Activated CD4-positive, alpha-beta T cell treated with anti-CD3 and anti-CD28 coated beads, Interleukin-2, amount 10 ng/mL, durations not matched to agents 7 days and 5 days (primary cell): ENCODE results near the gene PHLPP1. TPM values are rescaled to one million over a fixed set of nuclear protein-coding genes. Genes with fewer than 3 reads are reported as not detected.

Experiments
- CTCF ChIA-PET: fragments of 350-600 bp; sonication (Branson Sonifier 250); formaldehyde crosslinking; loops from one replicate; lab custom pipeline; 2021; ENCODE audit warnings: antibody characterized with exemption; lab: Charles Lee
- POLR2A ChIA-PET: fragments of 350-600 bp; sonication (Branson Sonifier 250); formaldehyde crosslinking; loops from one replicate; lab custom pipeline; 2021; ENCODE audit warnings: antibody characterized with exemption; lab: Charles Lee
- DNase-seq: peaks from one replicate; pipeline ENCODE4 v3.0.0-alpha.2; 2020
- H3K27ac Mint-ChIP-seq: one replicate; pipeline ENCODE4 v1.8.0; 2021; ENCODE audit warnings: mild to moderate bottlenecking, moderate library complexity, mixed read lengths
- H3K27me3 Mint-ChIP-seq: one replicate; pipeline ENCODE4 v1.8.0; 2021; ENCODE audit warnings: mixed read lengths
- H3K36me3 Mint-ChIP-seq: one replicate; pipeline ENCODE4 v1.8.0; 2021; ENCODE audit warnings: low read depth, mixed read lengths
- H3K4me1 Mint-ChIP-seq: one replicate; pipeline ENCODE4 v1.8.0; 2021; ENCODE audit warnings: mixed read lengths
- H3K4me3 Mint-ChIP-seq: one replicate; pipeline ENCODE4 v1.8.0; 2021; ENCODE audit warnings: mild to moderate bottlenecking, moderate library complexity, mixed read lengths
- H3K9me3 Mint-ChIP-seq: one replicate; pipeline ENCODE4 v1.8.0; 2021; ENCODE audit warnings: mixed read lengths
- total RNA-seq, 2 experiments: library from RNA; stranded (reverse); gene quantifications; one replicate each; pipeline ENCODE4 v1.2.3, GENCODE V29; 2021

Gene PHLPP1
- total RNA-seq, 2 experiments from 2014 or later: 2.7 to 3.8 TPM

GRCh38 chr18:62720766-62721613, 5.6 kb downstream of the PHLPP1 start:
- no peaks in the 10 kb centered on the region for H3K36me3 Mint-ChIP-seq
- H3K27ac Mint-ChIP-seq: no peak overlapping the region
- no peak for DNase-seq
- H3K27me3 Mint-ChIP-seq: peaks cover 25% of the 10 kb centered on the region
- peaks cover 19% of the 10 kb centered on the region for H3K4me1 Mint-ChIP-seq
- no peak overlapping the region for H3K4me3 Mint-ChIP-seq
- CTCF ChIA-PET: no interaction called here
- no peaks in the 10 kb centered on the region for H3K9me3 Mint-ChIP-seq
- POLR2A ChIA-PET: no interaction called here

DNA sequence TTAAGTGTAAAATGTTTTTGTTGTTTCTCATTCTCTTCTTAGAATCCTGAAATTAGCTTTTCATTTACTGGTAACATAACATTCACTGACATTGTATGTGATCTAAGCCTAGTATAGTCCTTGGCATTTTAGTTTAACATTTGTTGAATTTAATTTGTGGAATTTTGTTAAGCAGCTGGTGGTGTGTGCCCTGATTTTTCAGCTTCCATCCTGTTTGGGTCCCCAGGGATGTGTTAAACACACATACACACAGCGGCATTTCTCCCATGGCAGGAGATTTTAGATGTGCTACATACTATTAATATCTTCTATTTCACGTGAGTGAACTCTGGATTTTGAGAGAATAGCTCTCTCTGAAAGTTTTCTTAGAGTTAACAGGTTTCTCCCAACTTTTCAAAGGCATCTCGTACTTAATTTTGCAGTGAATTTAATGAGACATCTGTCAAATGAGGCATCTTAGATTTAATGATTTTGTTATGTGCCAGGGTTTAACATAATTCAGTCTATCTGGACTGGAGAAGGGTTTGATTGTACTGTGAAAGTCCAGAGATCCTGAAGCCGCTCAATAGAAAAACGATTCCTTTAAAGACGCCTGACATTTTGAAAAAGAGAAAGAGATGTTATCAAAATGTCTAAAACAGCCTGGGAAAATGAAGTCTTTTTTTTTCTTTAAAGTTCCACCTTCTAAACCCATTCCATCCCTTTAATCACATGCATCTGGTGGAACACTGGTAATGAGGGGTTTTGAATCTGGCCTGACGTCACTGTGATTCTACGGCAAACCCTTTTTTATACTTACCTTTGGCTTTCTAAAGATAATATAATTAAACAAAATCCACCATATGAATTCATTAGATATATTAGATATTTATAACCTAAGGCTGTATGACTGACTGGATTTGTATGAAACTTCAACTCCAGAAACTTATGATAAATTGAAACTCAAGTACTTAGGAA, 6.8 kb downstream of the PHLPP1 start:
- Mint-ChIP-seq H3K4me1 (peaks cover 18% of the 10 kb centered on the region), H3K27me3 (peaks cover 23% of the 10 kb centered on the region), H3K9me3 (no peaks in the 10 kb centered on the region), H3K36me3 (no peaks in the 10 kb centered on the region), H3K4me3 (no peak overlapping the region), H3K27ac (no peak overlapping the region)
- DNase-seq: no peak
- ChIA-PET POLR2A (no interaction called here), CTCF (no interaction called here)

- H3K4me1 Mint-ChIP-seq: peaks cover 6% of the 10 kb centered on the region
- H3K4me3 Mint-ChIP-seq: no peak overlapping the region
- no peaks in the 10 kb centered on the region for H3K9me3 Mint-ChIP-seq
- POLR2A ChIA-PET: no interaction called here
- H3K36me3 Mint-ChIP-seq: no peaks in the 10 kb centered on the region
- H3K27me3 Mint-ChIP-seq: peaks cover 12% of the 10 kb centered on the region
- no peak for DNase-seq
- CTCF ChIA-PET: interaction anchor here (0.7 kb wide), 1 partner anchor 724 kb away, joined by 3 read pairs; no protein-coding TSS in a partner anchor
- no peak overlapping the region for H3K27ac Mint-ChIP-seq
Observed at GRCh38 chr18:62723666-62724281, 8.4 kb downstream of the PHLPP1 start.

GRCh38 chr18:62725896-62726295, 10.6 kb downstream of the PHLPP1 start:
- Mint-ChIP-seq H3K4me3 (no peak overlapping the region), H3K36me3 (no peaks in the 10 kb centered on the region)

DNA sequence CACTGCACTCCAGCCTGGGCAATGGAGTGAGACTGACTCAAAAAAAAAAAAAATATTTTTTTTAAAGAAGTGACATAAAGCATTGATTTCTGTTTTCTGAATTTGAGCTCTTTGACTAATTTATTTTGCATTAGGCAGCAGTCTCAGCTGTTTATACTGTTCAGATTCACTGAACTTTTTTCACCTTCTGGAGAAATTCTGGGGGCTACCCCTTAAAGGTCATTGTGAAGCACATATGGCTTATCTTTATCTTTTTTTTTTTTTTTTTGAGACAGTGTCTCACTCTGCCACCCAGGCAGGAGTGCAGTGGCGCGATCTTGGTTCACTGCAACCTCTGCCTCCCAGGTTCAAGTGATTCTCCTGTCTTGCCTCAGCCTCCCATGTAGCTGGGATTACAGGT, 12.9 kb downstream of the PHLPP1 start:
- CTCF ChIA-PET: interaction anchor here (0.6 to 1.2 kb wide), 4 partner anchors 8 to 230 kb away, joined by 3 read pairs; no protein-coding TSS in a partner anchor
- POLR2A ChIA-PET: no interaction called here
- no peak overlapping the region for H3K4me3 Mint-ChIP-seq
- peaks cover 1% of the 10 kb centered on the region for H3K27me3 Mint-ChIP-seq
- no peaks in the 10 kb centered on the region for H3K9me3 Mint-ChIP-seq
- H3K4me1 Mint-ChIP-seq: no peaks in the 10 kb centered on the region
- H3K27ac Mint-ChIP-seq: no peak overlapping the region
- DNase-seq: no peak
- no peaks in the 10 kb centered on the region for H3K36me3 Mint-ChIP-seq

More at GRCh38 chr18:62725896-62726295, 10.6 kb downstream of the PHLPP1 start:
- POLR2A ChIA-PET: no interaction called here
- Mint-ChIP-seq H3K9me3 (no peaks in the 10 kb centered on the region), H3K4me1 (no peaks in the 10 kb centered on the region), H3K27ac (no peak overlapping the region), H3K27me3 (peaks cover 3% of the 10 kb centered on the region)
- DNase-seq: no peak
- CTCF ChIA-PET: interaction anchor here (0.9 to 1.7 kb wide), 3 partner anchors 13 to 230 kb away, joined by 3 to 5 read pairs (median 3); no protein-coding TSS in a partner anchor

- H3K9me3 Mint-ChIP-seq: no peaks in the 10 kb centered on the region
- H3K36me3 Mint-ChIP-seq: no peaks in the 10 kb centered on the region
- H3K27ac Mint-ChIP-seq: no peak overlapping the region
- POLR2A ChIA-PET: no interaction called here
- CTCF ChIA-PET: no interaction called here
- no peak for DNase-seq
- no peaks in the 10 kb centered on the region for H3K4me1 Mint-ChIP-seq
- no peak overlapping the region for H3K4me3 Mint-ChIP-seq
- peaks cover 1% of the 10 kb centered on the region for H3K27me3 Mint-ChIP-seq
Observed at GRCh38 chr18:62729487-62730386, 14.4 kb downstream of the PHLPP1 start.

DNA sequence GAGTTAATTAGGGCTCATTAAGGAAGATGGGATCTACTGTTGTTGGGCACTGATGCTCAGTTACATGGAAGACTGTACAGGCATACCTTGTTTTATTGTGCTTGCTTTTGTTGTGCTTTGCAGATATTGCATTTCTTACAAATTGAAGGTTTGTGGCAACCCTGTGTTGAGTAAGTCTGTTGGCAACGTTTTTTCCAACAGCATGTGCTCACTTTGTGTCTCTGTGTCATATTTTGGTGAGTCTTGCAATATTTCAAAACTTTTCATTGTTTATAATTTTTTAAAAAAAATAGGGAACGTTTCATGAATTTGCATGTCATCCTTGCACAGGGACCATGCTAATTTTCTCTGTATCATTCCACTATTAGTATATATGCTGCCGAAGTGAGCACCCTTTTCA, 15.6 kb downstream of the PHLPP1 start:
- POLR2A ChIA-PET: interaction anchor here (0.6 kb wide), 1 partner anchor 13 kb away, joined by 3 read pairs; no protein-coding TSS in a partner anchor
- no peaks in the 10 kb centered on the region for H3K9me3 Mint-ChIP-seq

DNA sequence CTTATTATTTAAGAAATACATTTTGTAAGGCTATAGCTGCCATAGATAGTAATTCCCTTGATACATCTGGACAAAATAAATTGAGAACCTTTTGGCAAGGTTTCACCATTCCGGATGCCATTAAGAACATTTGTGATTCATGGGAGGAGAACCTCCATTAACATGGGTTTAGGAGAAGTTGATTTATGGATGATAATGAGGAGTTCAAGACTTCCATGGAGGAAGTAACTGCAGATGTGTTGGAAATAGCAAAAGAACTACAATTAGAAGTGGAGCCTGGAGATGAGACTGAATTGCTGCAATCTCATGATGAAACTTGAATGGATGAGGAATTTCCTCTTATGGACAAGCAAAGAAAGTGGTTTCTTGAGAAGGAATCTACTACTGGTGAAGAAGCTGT, 17.3 kb downstream of the PHLPP1 start:
- no peaks in the 10 kb centered on the region for H3K36me3 Mint-ChIP-seq
- H3K9me3 Mint-ChIP-seq: no peaks in the 10 kb centered on the region
- ChIA-PET POLR2A (no interaction called here), CTCF (interaction anchor here (1.1 kb wide), 1 partner anchor 16 kb away, joined by 3 read pairs; no protein-coding TSS in a partner anchor)
- no peak overlapping the region for H3K27ac Mint-ChIP-seq
- no peak for DNase-seq
- H3K4me1 Mint-ChIP-seq: no peaks in the 10 kb centered on the region
- no peak overlapping the region for H3K4me3 Mint-ChIP-seq
- H3K27me3 Mint-ChIP-seq: no peaks in the 10 kb centered on the region

More for the DNA sequence above, 15.6 kb downstream of the PHLPP1 start:
- H3K4me3 Mint-ChIP-seq: no peak overlapping the region
- H3K36me3 Mint-ChIP-seq: no peaks in the 10 kb centered on the region
- CTCF ChIA-PET: no interaction called here
- H3K27ac Mint-ChIP-seq: no peak overlapping the region
- no peaks in the 10 kb centered on the region for H3K4me1 Mint-ChIP-seq
- no peak for DNase-seq
- H3K27me3 Mint-ChIP-seq: no peaks in the 10 kb centered on the region

DNA sequence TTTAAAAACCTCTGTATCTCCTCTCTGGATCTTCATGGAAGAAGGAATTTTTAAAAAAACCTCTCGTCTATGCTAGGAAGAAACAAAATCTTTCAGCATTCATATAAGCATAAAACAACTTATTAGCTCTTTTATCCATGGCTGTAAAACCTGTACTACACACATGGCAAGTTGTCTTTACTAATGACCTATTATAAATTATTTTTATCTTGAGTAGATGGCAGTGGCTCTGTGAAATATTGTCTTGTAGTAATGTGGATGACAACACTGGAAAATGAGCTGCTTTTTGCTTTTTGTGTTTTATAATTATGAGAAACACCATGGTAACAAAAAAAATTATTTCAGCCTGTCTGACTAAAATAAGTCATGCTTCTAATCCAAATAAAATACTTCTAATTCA, 18.9 kb downstream of the PHLPP1 start:
- ChIA-PET POLR2A (no interaction called here), CTCF (interaction anchor here (0.7 to 1.2 kb wide), 2 partner anchors 192 to 224 kb away, joined by 3 to 4 read pairs; no protein-coding TSS in a partner anchor)

GRCh38 chr18:62735387-62735786, 20.0 kb downstream of the PHLPP1 start:
- Mint-ChIP-seq H3K9me3 (no peaks in the 10 kb centered on the region), H3K27me3 (no peaks in the 10 kb centered on the region), H3K4me3 (no peak overlapping the region), H3K36me3 (no peaks in the 10 kb centered on the region), H3K4me1 (no peaks in the 10 kb centered on the region), H3K27ac (no peak overlapping the region)
- POLR2A ChIA-PET: no interaction called here
- CTCF ChIA-PET: interaction anchor here (1.2 kb wide), 1 partner anchor 223 kb away, joined by 3 read pairs; no protein-coding TSS in a partner anchor
- DNase-seq: no peak

More for the DNA sequence above, 18.9 kb downstream of the PHLPP1 start:
- DNase-seq: no peak
- Mint-ChIP-seq H3K36me3 (no peaks in the 10 kb centered on the region), H3K9me3 (no peaks in the 10 kb centered on the region), H3K4me3 (no peak overlapping the region), H3K27ac (no peak overlapping the region), H3K4me1 (no peaks in the 10 kb centered on the region), H3K27me3 (no peaks in the 10 kb centered on the region)

DNA sequence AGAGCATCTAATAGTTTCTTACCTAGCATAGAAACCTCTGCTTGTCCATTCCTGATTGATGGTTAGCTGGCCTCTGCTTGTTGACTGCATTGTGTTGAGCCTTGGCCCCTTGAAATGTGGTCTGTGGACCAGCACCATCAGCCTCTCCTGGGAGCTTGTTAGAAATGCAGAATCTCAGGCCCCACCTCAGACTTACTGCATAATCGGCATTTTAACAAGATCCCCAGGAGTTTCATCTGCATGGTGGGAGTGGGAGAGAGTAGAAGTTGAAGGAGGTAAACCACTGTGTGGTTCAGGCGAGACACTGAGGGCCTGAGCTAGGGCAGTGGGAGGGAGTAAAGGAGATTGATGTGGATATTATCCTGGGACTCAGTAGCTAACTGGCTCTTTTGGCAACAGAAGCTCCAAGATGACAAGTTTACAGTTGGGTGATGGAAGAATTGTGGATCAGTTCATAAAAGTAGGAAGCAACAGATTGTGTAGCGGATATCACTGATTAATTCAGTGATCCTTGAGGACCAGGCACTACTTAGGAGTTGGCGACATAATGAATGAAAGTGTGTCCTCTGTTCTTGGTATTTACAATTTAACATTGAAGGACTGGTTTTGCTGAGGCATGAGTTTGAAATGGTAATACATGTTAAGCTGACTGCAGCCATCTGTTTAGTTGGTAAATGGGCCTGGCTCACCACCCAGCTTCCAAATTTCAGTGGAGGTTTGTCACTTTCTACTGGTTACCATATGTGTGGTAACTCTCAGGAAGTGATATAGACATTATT, 20.9 kb downstream of the PHLPP1 start:
- no peaks in the 10 kb centered on the region for H3K4me1 Mint-ChIP-seq
- H3K4me3 Mint-ChIP-seq: no peak overlapping the region
- no peak overlapping the region for H3K27ac Mint-ChIP-seq
- no peak for DNase-seq
- H3K27me3 Mint-ChIP-seq: no peaks in the 10 kb centered on the region
- ChIA-PET POLR2A (no interaction called here), CTCF (interaction anchor here (0.6 to 1.1 kb wide), 3 partner anchors 8 to 26 kb away, joined by 3 to 5 read pairs (median 3); partner anchors contain the start of gene PHLPP1)
- no peaks in the 10 kb centered on the region for H3K36me3 Mint-ChIP-seq
- no peaks in the 10 kb centered on the region for H3K9me3 Mint-ChIP-seq
